ENCODE data around the gene SLC16A12.
"Not testable (repeated sequence)": the region's sequence is repeated elsewhere in the genome, so short reads cannot be mapped to it uniquely, and the experiment has no call there.

SLC16A12 gene

GRCh38 chr10:89468191-89468965 is 67.0 kb downstream of the SLC16A12 start:
- DNase-seq: no peak

- DNase-seq: no peak
These were observed 68.8 kb downstream of the SLC16A12 start for GRCh38 chr10:89466599-89467035.

- DNase-seq: no peak
These were observed 70.2 kb downstream of the SLC16A12 start for GRCh38 chr10:89465196-89465595.

- no peak for DNase-seq
These were observed 71.4 kb downstream of the SLC16A12 start for GRCh38 chr10:89463846-89464537.

- DNase-seq: no peak
These were observed 76.6 kb downstream of the SLC16A12 start for GRCh38 chr10:89458784-89459183.

- DNase-seq: no peak
These were observed 77.1 kb downstream of the SLC16A12 start for GRCh38 chr10:89458291-89458690.

GRCh38 chr10:89454561-89455347 is 80.6 kb downstream of the SLC16A12 start:
- no peak for DNase-seq

- no peak for DNase-seq
These were observed 83.2 kb downstream of the SLC16A12 start for GRCh38 chr10:89452193-89452592.

GRCh38 chr10:89450901-89451300 is 84.5 kb downstream of the SLC16A12 start:
- no peak for DNase-seq

- not testable (repeated sequence) for DNase-seq
These were observed 90.6 kb downstream of the SLC16A12 start for GRCh38 chr10:89444819-89445218.

GRCh38 chr10:89442289-89442688 is 93.1 kb downstream of the SLC16A12 start:
- no peak for DNase-seq

- DNase-seq: no peak
These were observed 95.0 kb downstream of the SLC16A12 start for GRCh38 chr10:89440226-89441009.

- no peak for DNase-seq
These were observed 96.9 kb downstream of the SLC16A12 start for GRCh38 chr10:89438525-89438924.

GRCh38 chr10:89431977-89432376 is 103.4 kb downstream of the SLC16A12 start:
- no peak for DNase-seq

- no peak for DNase-seq
These were observed 106.5 kb downstream of the SLC16A12 start for GRCh38 chr10:89428877-89429276.

GRCh38 chr10:89427629-89428028 is 107.8 kb downstream of the SLC16A12 start:
- DNase-seq: no peak

- no peak for DNase-seq
These were observed 109.0 kb downstream of the SLC16A12 start for GRCh38 chr10:89426230-89426868.

- DNase-seq: no peak
These were observed 110.4 kb downstream of the SLC16A12 start for GRCh38 chr10:89425000-89425399.

GRCh38 chr10:89421018-89421476 is 114.3 kb downstream of the SLC16A12 start:
- no peak for DNase-seq

- no peak for DNase-seq
These were observed 115.8 kb downstream of the SLC16A12 start for GRCh38 chr10:89419548-89419947.

GRCh38 chr10:89416465-89416864 is 118.9 kb downstream of the SLC16A12 start:
- no peak for DNase-seq
